GM19193 (cell line): ENCODE data around the gene S100Z.

Experiments
- POLR2A ChIP-seq: IDR thresholded peaks from 4 replicates; pipeline ENCODE4 v1.6.1; 2011; ENCODE audit not compliant: insufficient read depth, insufficient read length; ENCODE audit errors: extremely low read depth

The S100Z gene

GRCh38 chr5:76855961-76856360, 6.1 kb downstream of the S100Z start:
- no peak for TF ChIP-seq POLR2A

GRCh38 chr5:76859591-76860247, 9.9 kb downstream of the S100Z start:
- no peak for TF ChIP-seq POLR2A

- no peak for TF ChIP-seq POLR2A
These were observed 11.8 kb downstream of the S100Z start for GRCh38 chr5:76861612-76862011.

- no peak for TF ChIP-seq POLR2A
These were observed 13.2 kb downstream of the S100Z start for GRCh38 chr5:76863001-76863400.

- no peak for TF ChIP-seq POLR2A
These were observed 16.7 kb downstream of the S100Z start for GRCh38 chr5:76866503-76866902.

- no peak for TF ChIP-seq POLR2A
These were observed 17.2 kb downstream of the S100Z start for GRCh38 chr5:76867038-76867437.

GRCh38 chr5:76867827-76868693, 18.2 kb downstream of the S100Z start:
- no peak for TF ChIP-seq POLR2A

- TF ChIP-seq POLR2A, result no peak
These were observed 20.2 kb downstream of the S100Z start for GRCh38 chr5:76870046-76870445.

- TF ChIP-seq POLR2A, result no peak
These were observed 24.3 kb downstream of the S100Z start for GRCh38 chr5:76874088-76874581.

GRCh38 chr5:76888733-76889300, 39.0 kb downstream of the S100Z start:
- no peak for TF ChIP-seq POLR2A

GRCh38 chr5:76893294-76893693, 43.5 kb downstream of the S100Z start:
- no peak for TF ChIP-seq POLR2A

GRCh38 chr5:76896196-76896595, 46.4 kb downstream of the S100Z start:
- no peak for TF ChIP-seq POLR2A

GRCh38 chr5:76901522-76901921, 51.7 kb downstream of the S100Z start:
- TF ChIP-seq POLR2A, result no peak

GRCh38 chr5:76908166-76908565, 58.4 kb downstream of the S100Z start:
- TF ChIP-seq POLR2A, result no peak

GRCh38 chr5:76918539-76918938, 68.7 kb downstream of the S100Z start:
- TF ChIP-seq POLR2A, result no peak
